A549 (cell line): Measurements from ENCODE around the gene DNM3. TPM values are rescaled to one million over a fixed set of nuclear protein-coding genes. Genes with fewer than 3 reads are reported as not detected.

Experiments used
- ATAC-seq, 2 experiments: fragments of 200-7000 bp in 1 of 2; fragments of >200 bp in 1 of 2; cut with Nextera tagmentation in 1 of 2; cut with Tn5 transposase in 1 of 2; 3 replicates each; pipeline versions ENCODE4 v1.8.0 to v1.9.1; 2018 to 2020; ENCODE audit warnings: mild to moderate bottlenecking in 1 of 2, moderate library complexity in 1 of 2
- CTCF ChIA-PET: fragments of 300-600 bp; sonication (Branson Sonifier 250); formaldehyde crosslinking; extraction: SDS; loops from one replicate; lab custom pipeline; 2021; ENCODE audit warnings: antibody characterized with exemption, inconsistent platforms; lab: Yijun Ruan, JAX
- POLR2A ChIA-PET: fragments of 350-600 bp; formaldehyde crosslinking; extraction: SDS; loops from one replicate; lab custom pipeline; 2021; ENCODE audit warnings: antibody characterized with exemption, inconsistent platforms; lab: Yijun Ruan, JAX
- DNase-seq, 2 experiments: peaks; one replicate each; pipeline versions ENCODE4 v3.0.0 to v3.0.0-alpha.2; 2011 to 2016; ENCODE audit warnings: low read depth in 1 of 2, low spot score in 1 of 2
- FAIRE-seq: peaks from 2 replicates; lab custom pipeline; 2011; peaks lifted over from hg19 to GRCh38; lab: Jason Lieb, UNC
- H3K27ac ChIP-seq, 2 experiments: fragments of >200 bp; sonication (Bioruptor Twin); formaldehyde crosslinking; 3 replicates each; pipeline ENCODE4 v1.5.1; 2016 to 2017
- H3K4me1 ChIP-seq: fragments of >200 bp; sonication (Bioruptor Twin); formaldehyde crosslinking; 3 replicates; pipeline ENCODE4 v1.6.1; 2016
- H3K4me2 ChIP-seq: fragments of >200 bp; sonication (Bioruptor Twin); formaldehyde crosslinking; 3 replicates; pipeline ENCODE4 v1.6.1; 2016
- H3K4me3 ChIP-seq: fragments of >200 bp; sonication (Bioruptor Twin); formaldehyde crosslinking; 3 replicates; pipeline ENCODE4 v1.5.1; 2016
- H3K9me3 ChIP-seq: fragments of >200 bp; sonication (Bioruptor Twin); formaldehyde crosslinking; 3 replicates; pipeline ENCODE4 v1.6.1; 2016
- BCL3 ChIP-seq: fragments of >200 bp; sonication (Bioruptor Twin); formaldehyde crosslinking; IDR thresholded peaks from 3 replicates; pipeline ENCODE4 v1.6.1; 2016
- CEBPB ChIP-seq, 2 experiments: fragments of >200 bp in 1 of 2; sonication (Bioruptor Twin) in 1 of 2; formaldehyde crosslinking in 1 of 2; IDR thresholded peaks; 2 replicates each; pipeline ENCODE4 v1.6.1; 2012 to 2016
- CHD4 ChIP-seq: fragments of 200-600 bp; sonication (generic); IDR thresholded peaks from 2 replicates; pipeline ENCODE4 v1.6.1; 2016; ENCODE audit warnings: antibody characterized with exemption, mild to moderate bottlenecking, borderline replicate concordance
- CTCF ChIP-seq: fragments of >200 bp; sonication (Bioruptor Twin); formaldehyde crosslinking; IDR thresholded peaks from 3 replicates; pipeline ENCODE4 v1.5.1; 2016
- E2F6 ChIP-seq: IDR thresholded peaks from 2 replicates; pipeline ENCODE4 v1.6.1; 2012; ENCODE audit warnings: low read depth, borderline replicate concordance
- EHMT2 ChIP-seq: fragments of 200-600 bp; sonication (generic); IDR thresholded peaks from 2 replicates; pipeline ENCODE4 v1.6.1; 2016; ENCODE audit warnings: antibody characterized with exemption, low read depth, mild to moderate bottlenecking, moderate library complexity
- ELK1 ChIP-seq: fragments of 150-350 bp; IDR thresholded peaks from 2 replicates; pipeline ENCODE4 v1.6.1; 2014; ENCODE audit warnings: low read depth, mild to moderate bottlenecking, low read length
- FOXS1 ChIP-seq: fragments of 250-450 bp; sonication (Bioruptor Pico); IDR thresholded peaks from 2 replicates; pipeline ENCODE4 v1.5.0; 2020; ENCODE audit warnings: mild to moderate bottlenecking, moderate library complexity
- GATA3 ChIP-seq: IDR thresholded peaks from 2 replicates; pipeline ENCODE4 v1.6.1; 2012; ENCODE audit warnings: borderline replicate concordance
- HEYL ChIP-seq: fragments of 250-450 bp; sonication (Bioruptor Pico); IDR thresholded peaks from 2 replicates; pipeline ENCODE4 v1.8.0; 2021; ENCODE audit warnings: mild to moderate bottlenecking, moderate library complexity
- HOXB13 ChIP-seq: fragments of 250-450 bp; sonication (Bioruptor Pico); IDR thresholded peaks from 2 replicates; pipeline ENCODE4 v1.5.0; 2020; ENCODE audit warnings: low read depth, mild to moderate bottlenecking, moderate library complexity
- HOXB5 ChIP-seq: fragments of 250-450 bp; sonication (Bioruptor Pico); IDR thresholded peaks from 2 replicates; pipeline ENCODE4 v1.5.0; 2020; ENCODE audit warnings: mild to moderate bottlenecking, moderate library complexity
- JUNB ChIP-seq: fragments of >200 bp; sonication (Bioruptor Twin); formaldehyde crosslinking; IDR thresholded peaks from 2 replicates; pipeline ENCODE4 v1.6.1; 2016
- KDM1A ChIP-seq: fragments of 200-600 bp; sonication (generic); IDR thresholded peaks from 2 replicates; pipeline ENCODE4 v1.6.1; 2016; ENCODE audit warnings: low read depth, mild to moderate bottlenecking
- KDM5A ChIP-seq: fragments of 200-600 bp; sonication (generic); IDR thresholded peaks from 2 replicates; pipeline ENCODE4 v1.6.1; 2016; ENCODE audit warnings: antibody characterized with exemption, mild to moderate bottlenecking
- MAFK ChIP-seq: fragments of 450-650 bp; IDR thresholded peaks from 2 replicates; pipeline ENCODE4 v1.6.1; 2014; ENCODE audit not compliant: partially characterized antibody
- MAX ChIP-seq: IDR thresholded peaks from 2 replicates; pipeline ENCODE4 v1.6.1; 2012
- NR3C1 ChIP-seq: fragments of >200 bp; sonication (Bioruptor Twin); formaldehyde crosslinking; IDR thresholded peaks from 3 replicates; pipeline ENCODE4 v1.6.1; 2017
- PBX3 ChIP-seq: IDR thresholded peaks from 2 replicates; pipeline ENCODE4 v1.6.1; 2012
- RAD21 ChIP-seq, 2 experiments: fragments of >200 bp in 1 of 2; sonication (Bioruptor Twin) in 1 of 2; formaldehyde crosslinking in 1 of 2; IDR thresholded peaks in 1 of 2; conservative IDR thresholded peaks in 1 of 2; 2 replicates in 1 of 2; 3 replicates in 1 of 2; pipeline ENCODE4 v1.6.1; 2012 to 2018; ENCODE audit warnings: inconsistent platforms in 1 of 2
- RFX5 ChIP-seq: fragments of 450-650 bp; IDR thresholded peaks from 2 replicates; pipeline ENCODE4 v1.7.1; 2014; ENCODE audit warnings: antibody characterized with exemption, mild to moderate bottlenecking, moderate library complexity
- RNF2 ChIP-seq: fragments of 200-600 bp; sonication (generic); IDR thresholded peaks from 2 replicates; pipeline ENCODE4 v1.6.1; 2016; ENCODE audit warnings: low read depth, mild to moderate bottlenecking, antibody characterized with exemption, moderate library complexity, borderline replicate concordance
- TP53 ChIP-seq: fragments of 250-450 bp; sonication (Bioruptor Pico); IDR thresholded peaks from 2 replicates; pipeline ENCODE4 v1.5.0; 2021; ENCODE audit warnings: mild to moderate bottlenecking, moderate library complexity
- ZFP36 ChIP-seq: fragments of 450-650 bp; IDR thresholded peaks from 2 replicates; pipeline ENCODE4 v1.6.1; 2014; ENCODE audit warnings: borderline replicate concordance; ENCODE audit not compliant: partially characterized antibody
- WGBS: methylation state at CpG from one replicate; pipeline ENCODE4 v1.1.6; 2017; ENCODE audit errors: missing lambda C conversion rate; 5-methylcytosine and 5-hydroxymethylcytosine counted together
- polyA plus RNA-seq, 4 experiments: library from polyadenylated mRNA; depleted of rRNA in 3 of 4; stranded (reverse); fragments of >200 nt; fragmentation: RNase III in 1 of 4; extraction: RNeasy Plus Mini Kit Qiagen cat#74134 plus additional on column Dnase treatment in 1 of 4; gene quantifications; 2 replicates in 3 of 4; 3 replicates in 1 of 4; pipeline ENCODE4 v1.2.3, GENCODE V29; 2011 to 2017

DNM3 gene
- polyA plus RNA-seq, 2 of the 4 experiments (the other 2 are of a cell fraction) = 0.57 to 1.5 TPM

GRCh38 chr1:171934664-171935063 lies 93.4 kb downstream of the DNM3 start:
- Histone ChIP-seq H3K4me2 (no peak overlapping the region), H3K9me3 (no peaks in the 10 kb centered on the region), H3K27ac (no peak overlapping the region), H3K4me1 (no peaks in the 10 kb centered on the region)
- ATAC-seq (no peak), FAIRE-seq (no peak), DNase-seq (no peak)
- CTCF ChIA-PET = interaction anchor here (0.6 to 0.7 kb wide), 2 partner anchors 463 to 680 kb away, joined by 3 read pairs; no protein-coding TSS in a partner anchor
- no peak for TF ChIP-seq HOXB5 (CRISPR knock-in tag)
- TF ChIP-seq MAFK = peak; percentile 62
- no peak for TF ChIP-seq PBX3
- TF ChIP-seq, all 56 proteins: peak for 1
- POLR2A ChIA-PET = no interaction called here
- no peak overlapping the region for H3K4me3 ChIP-seq
- WGBS = 80% methylated on average over 3 of the region's 3 CpGs

GRCh38 chr1:171935086-171935485 lies 93.8 kb downstream of the DNM3 start:
- Histone ChIP-seq H3K4me3 (no peak overlapping the region), H3K27ac (no peak overlapping the region), H3K4me1 (no peaks in the 10 kb centered on the region), H3K4me2 (no peak overlapping the region), H3K9me3 (no peaks in the 10 kb centered on the region)
- CTCF ChIA-PET = interaction anchor here (0.6 kb wide), 1 partner anchor 463 kb away, joined by 3 read pairs; no protein-coding TSS in a partner anchor
- POLR2A ChIA-PET = no interaction called here
- ATAC-seq (no peak), FAIRE-seq (no peak), DNase-seq (no peak)
- WGBS = 80% methylated on average over 4 of the region's 4 CpGs
- TF ChIP-seq ELK1 = no peak
- no peak for TF ChIP-seq CEBPB (IDR thresholded peaks at IDR 0.05)
- TF ChIP-seq KDM1A = no peak
- TF ChIP-seq ZFP36 = no peak

GRCh38 chr1:171935664-171936063 lies 94.4 kb downstream of the DNM3 start:
- Histone ChIP-seq H3K9me3 (no peaks in the 10 kb centered on the region), H3K27ac (no peak overlapping the region), H3K4me2 (no peak overlapping the region), H3K4me3 (no peak overlapping the region)
- no peak for DNase-seq
- ATAC-seq = no peak
- WGBS = 40% methylated on average over 1 of the region's 1 CpG
- no peak for TF ChIP-seq TP53 (CRISPR knock-in tag)
- no peak for TF ChIP-seq RAD21 (conservative IDR thresholded peaks at IDR 0.05 in 1 of 2, IDR thresholded peaks at IDR 0.05 in 1 of 2)
- no peak for TF ChIP-seq FOXS1 (CRISPR knock-in tag)
- TF ChIP-seq CHD4 = no peak
- TF ChIP-seq JUNB = no peak
- TF ChIP-seq KDM5A = no peak
- TF ChIP-seq RNF2 = no peak
- TF ChIP-seq RFX5 = no peak
- no peak for TF ChIP-seq EHMT2
- no peak for TF ChIP-seq MAX
- TF ChIP-seq, all 56 proteins: peak for 0
- ChIA-PET CTCF (no interaction called here), POLR2A (no interaction called here)
- H3K4me1 ChIP-seq = no peaks in the 10 kb centered on the region
- FAIRE-seq = no peak

GRCh38 chr1:171937938-171938337 lies 96.6 kb downstream of the DNM3 start:
- ChIA-PET POLR2A (no interaction called here), CTCF (no interaction called here)
- WGBS = 0% methylated on average over 1 of the region's 1 CpG
- Histone ChIP-seq H3K27ac (no peak overlapping the region), H3K9me3 (no peaks in the 10 kb centered on the region), H3K4me2 (no peak overlapping the region), H3K4me3 (no peak overlapping the region), H3K4me1 (no peaks in the 10 kb centered on the region; the same call in 2 of the 3 replicates)
- FAIRE-seq = no peak
- no peak for DNase-seq
- no peak for ATAC-seq
- no peak for TF ChIP-seq HOXB13 (CRISPR knock-in tag)
- TF ChIP-seq HEYL (CRISPR knock-in tag) = no peak
- TF ChIP-seq RAD21 (conservative IDR thresholded peaks at IDR 0.05 in 1 of 2, IDR thresholded peaks at IDR 0.05 in 1 of 2) = no peak
- no peak for TF ChIP-seq E2F6
- TF ChIP-seq NR3C1 = no peak
- TF ChIP-seq PBX3 = no peak
- TF ChIP-seq CTCF = no peak
- TF ChIP-seq MAFK = no peak
- no peak for TF ChIP-seq GATA3
- TF ChIP-seq KDM5A = no peak
- no peak for TF ChIP-seq BCL3
